Calu3 (cell line): ENCODE results near the gene SPIN3. TPM values are rescaled to one million over a fixed set of nuclear protein-coding genes. Genes with fewer than 3 reads are reported as not detected.

Experiments used
- BruUV-seq: library from RNA; stranded (reverse); fragments of 400-500 nt; replicated peaks from 2 replicates; lab custom pipeline; 2021; lab: Mats Ljungman, UMichigan
- CTCF ChIA-PET: fragments of 300-600 bp; sonication (Branson Sonifier 250); formaldehyde crosslinking; loops from one replicate; lab custom pipeline; 2022; ENCODE audit warnings: antibody characterized with exemption; lab: Charles Lee
- DNase-seq: peaks from one replicate; pipeline ENCODE4 v3.0.0; 2022
- H3K27ac Mint-ChIP-seq: one replicate; pipeline ENCODE4 v1.8.0; 2022; ENCODE audit warnings: mixed read lengths; ENCODE audit not compliant: unreplicated experiment
- H3K27me3 Mint-ChIP-seq: one replicate; pipeline ENCODE4 v1.8.0; 2022; ENCODE audit warnings: mixed read lengths; ENCODE audit not compliant: unreplicated experiment
- H3K36me3 Mint-ChIP-seq: one replicate; pipeline ENCODE4 v1.8.0; 2022; ENCODE audit warnings: mild to moderate bottlenecking, moderate library complexity, mixed read lengths; ENCODE audit not compliant: insufficient read depth, unreplicated experiment
- H3K4me1 Mint-ChIP-seq: one replicate; pipeline ENCODE4 v1.8.0; 2022; ENCODE audit warnings: mild to moderate bottlenecking, low read depth, mixed read lengths; ENCODE audit not compliant: unreplicated experiment
- H3K4me3 Mint-ChIP-seq: one replicate; pipeline ENCODE4 v1.8.0; 2022; ENCODE audit warnings: mild to moderate bottlenecking, low read depth, moderate library complexity, mixed read lengths; ENCODE audit not compliant: unreplicated experiment
- H3K9me3 Mint-ChIP-seq: one replicate; pipeline ENCODE4 v1.8.0; 2022; ENCODE audit warnings: low read depth, mixed read lengths; ENCODE audit not compliant: unreplicated experiment
- intact Hi-C: fragments of 100-400 bp; cut with micrococcal nuclease; formaldehyde crosslinking; loops from one replicate; pipeline ENCODE4 v1.10.0; 2022; ENCODE audit not compliant: unreplicated experiment
- total RNA-seq: library from RNA; stranded (reverse); gene quantifications from 2 replicates; pipeline ENCODE4 v1.2.3, GENCODE V29; 2022
- TF ChIP-seq, protein P1 (sequence below): fragments of 200-600 bp; IDR thresholded peaks from one replicate; pipeline ENCODE4 v1.8.0; 2022; ENCODE audit warnings: antibody characterized with exemption; ENCODE audit not compliant: unreplicated experiment

SPIN3 gene
- total RNA-seq, 1 experiment from 2014 or later: 19.4 TPM

DNA sequence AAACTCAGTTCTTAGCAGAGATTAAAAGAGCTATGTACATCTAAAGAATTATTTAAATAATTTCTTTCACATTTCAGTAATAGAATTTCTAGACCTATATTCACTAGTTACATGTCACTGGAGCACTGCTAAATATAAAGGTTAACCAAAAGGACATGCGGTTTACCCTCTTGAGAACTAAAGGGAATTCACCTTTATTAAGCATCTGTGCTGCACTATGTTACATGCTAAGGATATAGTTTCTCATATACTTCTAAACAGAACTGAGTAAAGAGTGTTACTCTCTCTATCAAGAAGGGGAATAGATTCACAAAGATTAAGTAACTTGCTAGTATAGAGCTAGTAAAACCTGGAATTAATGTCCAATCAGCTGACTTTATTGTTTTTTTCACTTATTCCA lies 7.6 kb downstream of the SPIN3 start:
- no peak for DNase-seq
- H3K4me3 Mint-ChIP-seq: no peak overlapping the region
- peaks cover 8% of the 10 kb centered on the region for H3K4me1 Mint-ChIP-seq
- peaks cover 7% of the 10 kb centered on the region for H3K36me3 Mint-ChIP-seq
- TF ChIP-seq, protein P1, sequence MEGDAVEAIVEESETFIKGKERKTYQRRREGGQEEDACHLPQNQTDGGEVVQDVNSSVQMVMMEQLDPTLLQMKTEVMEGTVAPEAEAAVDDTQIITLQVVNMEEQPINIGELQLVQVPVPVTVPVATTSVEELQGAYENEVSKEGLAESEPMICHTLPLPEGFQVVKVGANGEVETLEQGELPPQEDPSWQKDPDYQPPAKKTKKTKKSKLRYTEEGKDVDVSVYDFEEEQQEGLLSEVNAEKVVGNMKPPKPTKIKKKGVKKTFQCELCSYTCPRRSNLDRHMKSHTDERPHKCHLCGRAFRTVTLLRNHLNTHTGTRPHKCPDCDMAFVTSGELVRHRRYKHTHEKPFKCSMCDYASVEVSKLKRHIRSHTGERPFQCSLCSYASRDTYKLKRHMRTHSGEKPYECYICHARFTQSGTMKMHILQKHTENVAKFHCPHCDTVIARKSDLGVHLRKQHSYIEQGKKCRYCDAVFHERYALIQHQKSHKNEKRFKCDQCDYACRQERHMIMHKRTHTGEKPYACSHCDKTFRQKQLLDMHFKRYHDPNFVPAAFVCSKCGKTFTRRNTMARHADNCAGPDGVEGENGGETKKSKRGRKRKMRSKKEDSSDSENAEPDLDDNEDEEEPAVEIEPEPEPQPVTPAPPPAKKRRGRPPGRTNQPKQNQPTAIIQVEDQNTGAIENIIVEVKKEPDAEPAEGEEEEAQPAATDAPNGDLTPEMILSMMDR: no peak
- H3K27me3 Mint-ChIP-seq: no peaks in the 10 kb centered on the region
- no peak overlapping the region for H3K27ac Mint-ChIP-seq
- intact Hi-C loops: no loop called here
- CTCF ChIA-PET: no interaction called here
- no peaks in the 10 kb centered on the region for H3K9me3 Mint-ChIP-seq
- no TSS peak for BruUV-seq

- no peak for DNase-seq
- CTCF ChIA-PET: interaction anchor here (1.2 kb wide), 1 partner anchor 8 kb away, joined by 4 read pairs; the partner anchor contains the start of gene SPIN3
- intact Hi-C loops: no loop called here
- no peaks in the 10 kb centered on the region for H3K9me3 Mint-ChIP-seq
- no peak overlapping the region for H3K27ac Mint-ChIP-seq
- TF ChIP-seq, protein P1: no peak
- no peaks in the 10 kb centered on the region for H3K4me1 Mint-ChIP-seq
- peaks cover 7% of the 10 kb centered on the region for H3K36me3 Mint-ChIP-seq
- no TSS peak for BruUV-seq
- no peaks in the 10 kb centered on the region for H3K27me3 Mint-ChIP-seq
- H3K4me3 Mint-ChIP-seq: no peak overlapping the region
Observed at GRCh38 chrX:56986138-56986537, 9.2 kb downstream of the SPIN3 start.

- no TSS peak for BruUV-seq
- H3K36me3 Mint-ChIP-seq: peaks cover 5% of the 10 kb centered on the region
- H3K27me3 Mint-ChIP-seq: no peaks in the 10 kb centered on the region
- intact Hi-C loops: no loop called here
- no peak overlapping the region for H3K27ac Mint-ChIP-seq
- no peak overlapping the region for H3K4me3 Mint-ChIP-seq
- DNase-seq: peak; percentile 53
- H3K9me3 Mint-ChIP-seq: no peaks in the 10 kb centered on the region
- TF ChIP-seq, protein P1: no peak
- CTCF ChIA-PET: interaction anchor here (0.9 kb wide), 1 partner anchor 18 kb away, joined by 4 read pairs; the partner anchor contains the start of gene SPIN3
- peaks cover 8% of the 10 kb centered on the region for H3K4me1 Mint-ChIP-seq
Observed at GRCh38 chrX:56978172-56978571, 17.2 kb downstream of the SPIN3 start.

- CTCF ChIA-PET: no interaction called here
- DNase-seq: no peak
- Mint-ChIP-seq H3K36me3 (peaks cover 5% of the 10 kb centered on the region), H3K4me3 (no peak overlapping the region), H3K9me3 (no peaks in the 10 kb centered on the region), H3K4me1 (peaks cover 8% of the 10 kb centered on the region), H3K27me3 (no peaks in the 10 kb centered on the region), H3K27ac (no peak overlapping the region)
- intact Hi-C loops: no loop called here
- TF ChIP-seq, protein P1: no peak
- no TSS peak for BruUV-seq
Observed at GRCh38 chrX:56975611-56976010, 19.7 kb downstream of the SPIN3 start.
